Activated T-helper 17 cell treated with anti-CD3 and anti-CD28 coated beads, Interleukin-2, amount 50 U/mL, for 72 hours (primary cell): Measurements from ENCODE around the gene RBMS3. TPM values are rescaled to one million over a fixed set of nuclear protein-coding genes. Genes with fewer than 3 reads are reported as not detected.
"Not testable (repeated sequence)": the region's sequence is repeated elsewhere in the genome, so short reads cannot be mapped to it uniquely, and the experiment has no call there.

Experiments used
- ATAC-seq: fragments of 150-1000 bp; cut with Tn5 transposase; replicated peaks from 2 replicates; pipeline ENCODE4 v1.10.0; 2021; ENCODE audit warnings: mild to moderate bottlenecking, moderate library complexity
- H3K27ac Mint-ChIP-seq: one replicate; pipeline ENCODE4 v1.8.0; 2022; ENCODE audit warnings: mixed read lengths
- H3K27me3 Mint-ChIP-seq: one replicate; pipeline ENCODE4 v1.8.0; 2022; ENCODE audit warnings: mixed read lengths
- H3K36me3 Mint-ChIP-seq: one replicate; pipeline ENCODE4 v1.8.0; 2022; ENCODE audit warnings: low read depth, mild to moderate bottlenecking, mixed read lengths
- H3K4me1 Mint-ChIP-seq: one replicate; pipeline ENCODE4 v1.8.0; 2022; ENCODE audit warnings: mixed read lengths
- H3K4me3 Mint-ChIP-seq: one replicate; pipeline ENCODE4 v1.8.0; 2022; ENCODE audit warnings: mild to moderate bottlenecking, mixed read lengths
- H3K9me3 Mint-ChIP-seq: one replicate; pipeline ENCODE4 v1.8.0; 2022; ENCODE audit warnings: mixed read lengths
- total RNA-seq, 2 donors: library from RNA; stranded (reverse); gene quantifications; one replicate each; pipeline ENCODE4 v1.2.3, GENCODE V29; 2022

RBMS3 gene
- total RNA-seq, result 1 to 10 TPM in 1 of 2 donors, under 1 TPM in 1; 0.37 to 5.8 TPM

DNA sequence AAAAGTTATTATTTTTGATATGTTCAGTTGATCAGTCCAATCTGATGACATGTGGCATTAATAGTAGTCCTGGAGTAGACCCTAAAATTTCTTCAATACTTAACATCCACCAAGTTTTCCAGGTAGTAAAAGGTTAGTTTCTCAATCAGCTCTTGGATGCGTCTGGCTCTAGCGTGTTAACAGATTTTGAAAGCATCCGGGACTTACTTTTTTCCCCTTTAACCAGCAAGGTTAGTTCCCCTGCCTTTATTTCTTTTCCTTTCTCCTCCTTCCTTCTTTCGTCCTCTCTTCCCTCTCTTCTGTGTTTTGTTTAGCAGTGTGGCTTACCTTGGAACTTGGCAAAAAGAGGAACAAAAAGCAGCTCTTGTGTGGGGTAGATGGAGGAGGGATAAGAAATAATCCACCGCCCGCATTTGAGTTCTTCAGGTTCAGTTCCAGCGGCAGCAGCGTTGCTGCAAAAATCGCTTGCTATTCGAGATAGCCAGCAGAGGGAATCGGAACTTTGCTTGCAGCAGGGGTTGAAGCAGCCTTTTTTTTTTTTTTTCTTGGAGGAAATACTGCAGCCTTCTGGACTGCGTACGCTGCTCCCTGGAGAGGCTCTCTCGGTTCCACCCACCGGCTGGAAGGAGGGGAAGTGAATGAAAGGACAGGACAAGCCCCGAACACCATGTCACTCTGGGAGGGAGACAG, at the start of gene RBMS3:
RBMS3 (plus strand) TSS at position 668 of the 690 bp plus-strand sequence.
- Mint-ChIP-seq H3K27ac (peak within 1 kb of the TSS; percentile 37), H3K27me3 (peaks cover 10% of the 10 kb centered on the region), H3K9me3 (no peaks in the 10 kb centered on the region), H3K4me1 (no peaks in the 10 kb centered on the region), H3K36me3 (no peaks in the 10 kb centered on the region), H3K4me3 (peak within 1 kb of the TSS; percentile 72)
- peak; percentile 20 for ATAC-seq

DNA sequence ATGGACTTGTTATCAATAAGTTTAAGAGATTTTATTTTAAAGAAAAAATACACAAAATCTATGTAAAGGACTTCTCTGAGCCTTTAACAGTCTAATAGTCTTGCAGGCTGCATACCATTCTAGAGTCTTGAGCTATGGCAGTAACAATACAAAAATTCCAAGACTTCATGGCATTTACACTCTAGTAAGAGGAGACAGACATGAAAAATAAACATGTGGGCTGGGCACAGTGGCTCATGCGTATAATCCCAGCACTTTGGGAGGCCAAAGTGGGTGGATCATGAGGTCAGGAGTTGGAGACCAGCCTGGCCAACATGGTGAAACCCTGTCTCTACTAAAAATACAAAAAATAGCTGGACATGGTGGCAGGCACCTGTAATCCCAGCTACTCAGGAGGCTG, 47.7 kb upstream of the RBMS3 start:
- H3K4me1 Mint-ChIP-seq, H3K9me3 Mint-ChIP-seq, H3K4me3 Mint-ChIP-seq, H3K27me3 Mint-ChIP-seq, H3K27ac Mint-ChIP-seq, H3K36me3 Mint-ChIP-seq, ATAC-seq: not testable (repeated sequence)

DNA sequence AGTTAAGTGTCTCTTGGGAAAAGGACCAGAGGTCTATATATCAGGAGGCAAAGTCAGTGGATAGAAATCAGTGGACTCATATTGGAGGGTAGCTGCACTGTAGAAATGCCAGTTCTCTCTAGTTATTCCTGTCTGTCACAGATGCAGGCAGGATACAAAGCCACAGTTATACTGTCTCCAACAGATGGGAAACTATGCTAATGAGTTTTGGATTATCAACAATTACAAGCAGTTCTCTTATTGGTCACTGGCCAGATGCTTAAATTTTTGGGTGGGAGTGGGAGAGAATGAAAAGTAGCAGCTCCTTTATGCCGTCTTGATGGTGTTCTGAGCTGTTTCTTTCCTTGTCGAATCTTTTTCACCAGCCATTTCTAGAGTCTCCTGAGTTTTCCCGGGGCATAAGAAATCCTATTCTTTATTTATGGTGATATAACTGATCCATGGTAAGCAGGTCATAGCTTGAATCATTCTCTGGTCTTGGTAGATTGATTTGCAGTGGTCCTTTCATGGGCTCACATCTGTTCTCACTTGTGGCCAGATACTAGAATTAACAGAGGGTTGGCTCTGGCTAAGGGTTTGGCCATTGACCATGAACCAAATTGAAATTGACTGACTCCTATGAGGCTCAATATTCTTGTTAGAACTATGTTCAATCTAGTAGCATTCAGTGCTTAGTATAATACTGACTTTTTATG, 44.6 kb upstream of the RBMS3 start:
- peaks cover 6% of the 10 kb centered on the region for H3K9me3 Mint-ChIP-seq
- H3K27me3 Mint-ChIP-seq, result no peaks in the 10 kb centered on the region
- no peak overlapping the region for H3K4me3 Mint-ChIP-seq
- H3K36me3 Mint-ChIP-seq, result no peaks in the 10 kb centered on the region
- H3K27ac Mint-ChIP-seq, result no peak overlapping the region
- ATAC-seq, result no peak
- no peaks in the 10 kb centered on the region for H3K4me1 Mint-ChIP-seq

DNA sequence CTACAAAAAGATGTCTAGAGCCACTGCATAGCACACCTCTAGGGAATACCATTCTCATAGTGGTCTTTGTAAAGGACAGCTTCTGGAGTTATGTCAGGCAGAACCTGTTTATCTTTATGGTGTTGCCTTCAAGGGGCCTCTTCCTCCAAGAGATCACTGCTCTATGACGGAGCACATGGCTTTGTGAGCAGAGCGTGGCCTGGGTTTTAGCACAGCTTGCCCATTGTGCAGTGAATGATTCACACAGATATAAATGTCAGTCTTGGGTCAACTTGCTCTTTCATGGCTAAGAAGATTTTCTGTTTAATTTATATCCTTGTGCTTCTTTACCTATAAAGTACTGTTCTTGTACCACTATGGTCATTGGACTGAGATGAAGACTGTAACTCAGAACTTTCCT, 41.5 kb upstream of the RBMS3 start:
- no peak overlapping the region for H3K27ac Mint-ChIP-seq
- ATAC-seq, result no peak
- H3K4me3 Mint-ChIP-seq, result no peak overlapping the region
- no peaks in the 10 kb centered on the region for H3K36me3 Mint-ChIP-seq
- peaks cover 9% of the 10 kb centered on the region for H3K9me3 Mint-ChIP-seq
- H3K27me3 Mint-ChIP-seq, result no peaks in the 10 kb centered on the region
- H3K4me1 Mint-ChIP-seq, result no peaks in the 10 kb centered on the region

DNA sequence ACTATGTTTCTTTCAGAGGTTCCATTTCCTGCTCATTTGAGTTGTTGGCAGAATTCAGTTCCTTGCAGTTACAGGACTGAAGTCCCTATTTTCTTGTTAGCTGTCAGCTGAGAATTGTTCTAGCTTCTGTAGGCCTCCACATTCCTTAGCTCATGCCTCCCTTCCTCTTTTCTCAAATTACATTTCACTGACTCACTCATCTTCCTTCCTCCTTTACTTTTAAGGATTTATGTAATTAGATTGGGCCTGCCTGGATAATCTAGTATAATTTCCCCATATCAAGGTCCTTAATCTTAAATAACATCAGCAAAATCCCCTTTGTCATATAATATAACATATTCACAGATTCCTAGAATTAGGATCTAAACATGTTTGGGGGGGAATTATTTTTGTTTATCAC, 40.6 kb upstream of the RBMS3 start:
- Mint-ChIP-seq H3K4me3 (no peak overlapping the region), H3K27ac (no peak overlapping the region), H3K27me3 (no peaks in the 10 kb centered on the region), H3K36me3 (no peaks in the 10 kb centered on the region), H3K4me1 (no peaks in the 10 kb centered on the region), H3K9me3 (peaks cover 9% of the 10 kb centered on the region)
- no peak for ATAC-seq

DNA sequence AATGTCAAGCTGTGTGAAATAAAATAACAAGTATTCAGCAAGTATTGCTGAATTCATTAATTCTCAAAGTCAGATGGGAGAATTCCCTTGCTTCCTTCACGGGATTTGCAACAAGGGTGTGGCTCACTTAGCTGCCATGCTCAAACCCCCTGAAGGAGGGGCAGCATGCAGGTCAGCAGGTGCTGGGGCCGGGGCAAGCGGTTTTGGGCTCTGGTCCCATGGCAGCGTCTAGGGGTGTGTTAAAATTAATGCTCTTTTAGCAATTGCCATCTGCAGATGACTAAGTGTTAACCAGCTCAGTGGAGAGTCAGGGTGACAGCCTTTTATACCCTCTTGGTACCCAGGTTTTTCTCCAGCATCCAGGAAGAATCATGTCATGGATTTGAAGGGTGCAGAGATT, 40.0 kb upstream of the RBMS3 start:
- Mint-ChIP-seq H3K27ac (no peak overlapping the region), H3K4me3 (no peak overlapping the region), H3K36me3 (no peaks in the 10 kb centered on the region), H3K27me3 (no peaks in the 10 kb centered on the region), H3K9me3 (peaks cover 9% of the 10 kb centered on the region), H3K4me1 (no peaks in the 10 kb centered on the region)
- no peak for ATAC-seq

DNA sequence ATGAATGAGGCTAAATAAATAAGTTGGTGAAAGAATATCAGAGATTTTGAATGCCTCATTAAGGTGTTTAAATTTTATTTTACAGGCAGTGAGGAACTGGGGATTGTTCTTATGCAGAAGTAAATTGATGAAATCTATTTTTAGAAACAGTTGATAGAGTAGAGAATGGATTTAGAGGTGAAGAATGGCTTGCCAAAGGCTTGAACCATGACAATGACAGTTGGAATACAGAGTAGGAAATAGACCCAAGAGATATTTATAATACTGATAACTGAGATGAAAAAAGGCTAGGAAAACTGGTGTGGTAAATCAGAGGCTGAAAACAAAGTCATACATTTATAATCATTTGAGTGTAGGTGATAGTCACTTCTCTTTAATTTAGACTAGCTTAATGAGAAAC, 39.0 kb upstream of the RBMS3 start:
- Mint-ChIP-seq H3K4me1 (no peaks in the 10 kb centered on the region), H3K36me3 (no peaks in the 10 kb centered on the region), H3K27ac (no peak overlapping the region), H3K27me3 (no peaks in the 10 kb centered on the region), H3K4me3 (no peak overlapping the region), H3K9me3 (peaks cover 9% of the 10 kb centered on the region)
- no peak for ATAC-seq

DNA sequence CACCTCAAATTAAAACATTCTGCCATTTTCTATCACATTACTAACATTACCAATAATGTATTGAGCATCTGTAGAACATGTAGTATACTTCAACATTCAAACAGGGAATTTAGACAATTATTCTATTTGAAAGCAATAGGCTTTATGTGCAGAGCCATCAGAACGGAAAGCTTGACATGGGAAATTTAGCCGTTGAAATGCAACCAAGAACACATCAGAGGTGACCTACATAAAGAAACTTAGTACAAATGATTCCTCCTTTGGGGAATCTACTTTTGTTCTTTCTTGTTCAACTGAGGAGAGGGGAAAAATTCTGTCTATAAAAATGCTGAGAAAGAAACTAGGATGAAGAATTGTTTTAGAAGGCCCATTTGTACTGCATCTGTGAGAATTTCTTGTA, 38.6 kb upstream of the RBMS3 start:
- no peak overlapping the region for H3K4me3 Mint-ChIP-seq
- no peak overlapping the region for H3K27ac Mint-ChIP-seq
- H3K4me1 Mint-ChIP-seq, result no peaks in the 10 kb centered on the region

DNA sequence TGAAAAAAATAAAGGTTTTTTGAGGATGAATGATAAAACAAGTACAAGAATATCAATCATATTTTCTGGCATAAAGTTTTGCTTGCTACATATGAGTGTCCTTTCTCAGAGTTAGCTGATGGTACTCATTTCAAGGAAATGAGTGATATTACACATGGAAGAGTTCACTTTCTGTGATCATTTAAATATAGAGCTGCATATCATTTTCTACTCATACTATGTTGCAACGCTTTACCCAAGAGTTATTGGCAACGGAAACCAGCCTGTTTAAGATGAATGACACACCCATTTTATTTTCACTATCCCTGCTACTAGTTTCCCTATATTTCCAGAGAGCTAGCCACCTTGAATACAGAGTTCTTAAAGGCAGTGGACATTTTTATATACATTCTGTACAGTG, 35.4 kb upstream of the RBMS3 start:
- no peak overlapping the region for H3K27ac Mint-ChIP-seq

More for the DNA sequence above, 38.6 kb upstream of the RBMS3 start:
- Mint-ChIP-seq H3K9me3 (peaks cover 9% of the 10 kb centered on the region), H3K27me3 (peaks cover 3% of the 10 kb centered on the region), H3K36me3 (no peaks in the 10 kb centered on the region)
- no peak for ATAC-seq

DNA sequence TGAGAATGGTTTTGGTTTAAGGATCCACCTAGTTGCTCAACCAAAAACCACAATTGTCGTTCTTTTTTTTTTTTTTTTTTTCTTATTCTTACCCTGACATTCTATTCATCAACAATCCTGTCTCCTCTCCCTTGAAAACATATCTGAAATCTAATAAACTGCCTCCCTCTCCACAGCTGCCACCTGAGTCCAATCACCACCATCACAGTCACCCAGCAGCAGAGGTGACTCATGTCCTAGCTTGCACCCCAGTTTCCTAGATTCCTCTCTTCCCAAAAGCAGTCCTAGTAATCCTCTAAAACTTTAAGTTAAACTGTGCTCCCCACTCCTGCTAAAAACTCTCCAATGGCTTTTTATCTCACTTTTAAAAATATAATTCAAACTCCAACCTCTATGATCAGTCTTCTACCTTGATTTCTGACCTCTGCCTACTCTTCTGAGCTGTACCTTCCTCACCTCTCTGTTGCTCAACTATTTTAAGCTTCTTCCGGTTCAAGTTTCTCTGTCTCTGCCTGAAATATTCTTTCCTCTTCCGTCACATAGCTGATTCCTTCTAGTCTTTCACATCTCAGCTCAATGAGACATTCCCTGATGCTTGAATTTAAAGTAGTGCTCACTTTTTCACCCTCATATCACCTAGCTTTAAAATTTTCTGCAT, 33.7 kb upstream of the RBMS3 start:
- Mint-ChIP-seq H3K27ac (no peak overlapping the region), H3K4me1 (no peaks in the 10 kb centered on the region), H3K9me3 (peaks cover 2% of the 10 kb centered on the region), H3K4me3 (no peak overlapping the region), H3K27me3 (peaks cover 3% of the 10 kb centered on the region), H3K36me3 (no peaks in the 10 kb centered on the region)
- no peak for ATAC-seq

More for the DNA sequence above, 35.4 kb upstream of the RBMS3 start:
- H3K9me3 Mint-ChIP-seq, result peaks cover 3% of the 10 kb centered on the region
- H3K27me3 Mint-ChIP-seq, result peaks cover 3% of the 10 kb centered on the region
- H3K36me3 Mint-ChIP-seq, result no peaks in the 10 kb centered on the region
- no peak overlapping the region for H3K4me3 Mint-ChIP-seq
- peak; percentile 21 for ATAC-seq
- no peaks in the 10 kb centered on the region for H3K4me1 Mint-ChIP-seq

DNA sequence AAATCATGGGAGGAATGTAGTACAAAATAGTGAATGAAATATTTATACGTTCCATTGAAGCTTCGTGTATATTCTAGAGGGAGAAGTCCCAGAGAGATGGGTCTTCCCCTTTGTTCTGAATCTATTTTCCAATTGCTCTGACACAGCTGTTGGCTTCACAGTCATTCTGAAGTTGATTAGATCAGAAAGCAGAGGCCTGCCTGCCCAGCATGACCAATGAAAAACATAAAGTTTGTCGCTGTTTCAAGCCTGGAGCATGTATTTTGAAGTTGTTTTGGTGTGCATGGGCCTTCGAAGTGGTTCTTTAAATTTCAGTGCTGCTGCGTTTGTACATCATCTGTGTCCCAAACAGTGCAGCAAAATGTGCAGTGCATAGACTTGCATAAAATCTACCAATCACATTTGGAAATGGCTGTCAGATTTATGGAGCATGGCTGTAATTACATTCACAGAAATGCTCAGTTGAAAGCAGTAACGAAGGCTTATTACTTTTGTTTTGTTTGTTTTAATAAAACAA, 31.0 kb upstream of the RBMS3 start:
- peaks cover 3% of the 10 kb centered on the region for H3K27me3 Mint-ChIP-seq
- H3K4me1 Mint-ChIP-seq, result no peaks in the 10 kb centered on the region
- no peaks in the 10 kb centered on the region for H3K9me3 Mint-ChIP-seq
- H3K36me3 Mint-ChIP-seq, result no peaks in the 10 kb centered on the region
- H3K4me3 Mint-ChIP-seq, result no peak overlapping the region
- ATAC-seq, result no peak
- no peak overlapping the region for H3K27ac Mint-ChIP-seq

DNA sequence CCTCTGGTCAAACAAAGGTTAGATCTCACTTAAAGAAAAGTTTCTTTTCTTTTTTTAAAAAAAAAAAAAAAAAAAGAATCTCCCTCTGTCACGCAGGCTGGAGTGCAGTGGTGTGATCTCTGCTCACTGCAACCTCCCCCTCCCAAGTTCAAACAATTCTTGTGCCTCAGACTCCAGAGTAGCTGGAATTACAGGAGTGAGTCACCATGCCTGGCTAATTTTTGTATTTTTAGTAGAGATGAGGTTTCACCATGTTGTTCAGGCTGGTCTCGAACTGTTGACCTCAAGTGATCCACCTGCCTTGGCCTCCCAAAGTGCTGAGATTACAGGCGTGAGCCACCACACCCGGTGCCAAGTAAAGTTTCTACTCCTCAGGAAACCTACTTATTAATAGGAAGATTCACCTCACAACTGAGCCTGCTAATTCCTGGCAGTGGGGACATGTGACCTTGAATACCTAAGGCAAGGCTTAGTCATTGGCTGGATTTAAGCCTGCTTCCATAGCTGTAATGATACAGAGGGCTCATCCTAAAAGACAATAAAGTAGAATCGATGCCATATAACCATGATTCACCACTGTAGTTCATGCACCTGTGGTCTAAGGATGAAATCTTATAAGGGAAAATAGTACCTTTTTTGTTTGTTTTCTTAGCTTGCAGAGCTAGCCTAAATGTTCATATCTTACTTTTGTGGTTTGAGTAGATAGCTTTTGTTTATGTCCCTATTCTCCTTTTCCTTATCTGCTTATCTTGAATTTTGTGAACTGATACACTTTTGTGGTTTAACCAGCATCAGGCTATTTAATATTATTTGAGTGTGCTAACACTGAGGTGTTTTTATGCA, 24.8 kb upstream of the RBMS3 start:
- Mint-ChIP-seq H3K4me3 (no peak overlapping the region), H3K27me3 (no peaks in the 10 kb centered on the region), H3K27ac (no peak overlapping the region), H3K36me3 (no peaks in the 10 kb centered on the region), H3K9me3 (no peaks in the 10 kb centered on the region), H3K4me1 (no peaks in the 10 kb centered on the region)
- peak; percentile 51 for ATAC-seq

DNA sequence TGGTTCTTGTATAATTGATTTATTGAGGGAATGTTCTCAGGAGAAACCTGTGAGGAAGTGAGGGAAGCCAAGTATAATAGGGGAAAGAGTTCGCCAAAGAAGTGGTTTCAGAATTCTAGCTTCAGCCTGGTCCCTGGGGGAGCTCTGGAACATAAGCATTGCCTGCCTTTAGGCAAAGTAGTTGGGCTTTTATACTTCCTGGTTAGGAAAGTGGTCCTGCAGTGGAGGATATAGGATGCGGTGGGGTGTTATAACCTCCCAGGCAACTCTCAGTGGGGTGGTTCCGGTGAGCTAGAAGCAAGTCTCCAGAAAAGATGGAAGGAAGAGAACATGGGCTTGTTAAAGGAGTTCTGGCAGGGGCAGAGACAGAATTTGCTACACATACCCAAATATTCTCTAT, 22.7 kb upstream of the RBMS3 start:
- H3K4me3 Mint-ChIP-seq, result no peak overlapping the region
- no peaks in the 10 kb centered on the region for H3K9me3 Mint-ChIP-seq
- ATAC-seq, result no peak
- no peak overlapping the region for H3K27ac Mint-ChIP-seq
- no peaks in the 10 kb centered on the region for H3K36me3 Mint-ChIP-seq
- H3K27me3 Mint-ChIP-seq, result no peaks in the 10 kb centered on the region
- H3K4me1 Mint-ChIP-seq, result no peaks in the 10 kb centered on the region

DNA sequence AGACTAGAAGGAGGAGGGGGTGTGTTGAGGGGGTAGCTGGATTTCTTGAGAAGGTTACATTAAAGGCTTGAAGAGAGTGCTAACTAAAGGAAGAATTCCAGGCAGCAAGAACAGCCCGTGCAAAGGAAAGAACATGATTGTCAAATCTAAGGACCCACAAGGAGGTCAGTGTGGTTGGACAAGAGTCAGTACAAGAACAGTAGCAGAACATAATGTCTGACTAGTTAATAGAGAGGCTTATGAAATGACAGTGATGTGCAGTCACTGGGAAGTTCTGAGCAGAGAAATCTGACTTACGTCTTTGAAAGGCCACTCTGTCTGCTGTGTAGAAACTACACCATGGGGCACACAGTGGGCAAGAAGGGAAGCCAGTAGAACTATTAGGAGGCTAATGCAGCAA, 19.8 kb upstream of the RBMS3 start:
- Mint-ChIP-seq H3K4me1 (no peaks in the 10 kb centered on the region), H3K9me3 (peaks cover 5% of the 10 kb centered on the region), H3K36me3 (no peaks in the 10 kb centered on the region), H3K27me3 (no peaks in the 10 kb centered on the region), H3K27ac (no peak overlapping the region), H3K4me3 (no peak overlapping the region)
- peak; percentile 19 for ATAC-seq
